Measurements from ENCODE around the gene EDNRA.

DNA sequence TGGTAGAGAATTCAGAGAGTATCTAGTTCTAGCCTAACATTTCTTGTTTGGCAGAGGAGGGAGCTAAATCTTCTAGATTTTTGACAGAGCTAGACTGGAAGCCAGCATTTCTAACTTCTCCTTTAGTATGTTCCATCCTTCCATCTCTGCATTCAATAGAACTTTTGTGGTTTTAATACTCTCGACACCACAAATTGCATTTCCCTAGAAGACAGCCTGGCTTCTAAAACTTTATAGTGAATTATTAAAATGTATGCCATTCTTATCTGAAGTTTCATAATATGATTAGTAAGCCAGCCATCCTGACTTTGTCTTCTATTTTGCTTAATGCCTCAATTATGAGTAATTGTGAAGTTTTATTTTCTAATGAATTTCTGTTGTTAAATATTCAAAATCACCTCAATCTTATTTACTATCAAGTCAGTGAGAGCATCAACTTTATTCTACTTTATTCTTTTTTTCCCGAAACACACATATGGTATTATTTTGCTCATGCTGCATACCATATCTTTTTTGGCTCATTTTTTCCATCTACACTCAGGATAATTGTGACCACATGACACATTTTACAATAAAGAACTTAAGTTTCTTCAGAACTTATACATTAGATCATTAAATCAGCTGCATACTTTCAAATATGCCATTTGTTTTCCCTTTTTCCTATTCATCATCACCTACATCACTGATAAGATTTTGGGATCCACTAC is 30.2 kb downstream of the EDNRA start:
- TF ChIP-seq CTCF (IDR thresholded peaks at IDR 0.05) = no peak
- no peak for TF ChIP-seq POLR2A (IDR thresholded peaks at IDR 0.05)

All from esophagus squamous epithelium (tissue), 4 donors.